Osteocyte (in vitro differentiated cells): ENCODE measurements around the gene GNAL. TPM values are rescaled to one million over a fixed set of nuclear protein-coding genes. Genes with fewer than 3 reads are reported as not detected.

ENCODE experiments used
- DNase-seq: peaks from one replicate; pipeline ENCODE4 v3.0.0; 2021; ENCODE audit warnings: mixed read lengths; ENCODE audit not compliant: unreplicated experiment; ENCODE audit errors: extremely low spot score
- H3K27ac Mint-ChIP-seq: one replicate; pipeline ENCODE4 v1.8.0; 2021; ENCODE audit warnings: mild to moderate bottlenecking, mixed read lengths; ENCODE audit not compliant: unreplicated experiment
- H3K27me3 Mint-ChIP-seq: one replicate; pipeline ENCODE4 v1.8.0; 2021; ENCODE audit warnings: mixed read lengths; ENCODE audit not compliant: unreplicated experiment
- H3K36me3 Mint-ChIP-seq: one replicate; pipeline ENCODE4 v1.8.0; 2021; ENCODE audit warnings: mixed read lengths; ENCODE audit not compliant: unreplicated experiment
- H3K4me1 Mint-ChIP-seq: one replicate; pipeline ENCODE4 v1.8.0; 2021; ENCODE audit warnings: mixed read lengths; ENCODE audit not compliant: unreplicated experiment
- H3K4me3 Mint-ChIP-seq: one replicate; pipeline ENCODE4 v1.8.0; 2021; ENCODE audit warnings: mild to moderate bottlenecking, moderate library complexity, mixed read lengths; ENCODE audit not compliant: unreplicated experiment
- H3K9me3 Mint-ChIP-seq: one replicate; pipeline ENCODE4 v1.8.0; 2021; ENCODE audit warnings: mixed read lengths; ENCODE audit not compliant: unreplicated experiment
- total RNA-seq: library from RNA; stranded (reverse); gene quantifications from 2 replicates; pipeline ENCODE4 v1.2.1, GENCODE V29; 2021
- TF ChIP-seq, protein P1 (sequence below): fragments of 200-600 bp; sonication (generic); IDR thresholded peaks from 2 replicates; pipeline ENCODE4 v1.5.0; 2021; ENCODE audit warnings: antibody characterized with exemption, mild to moderate bottlenecking, moderate library complexity

GNAL gene
- total RNA-seq, 1 donor from 2014 or later = 1.2 TPM

DNA sequence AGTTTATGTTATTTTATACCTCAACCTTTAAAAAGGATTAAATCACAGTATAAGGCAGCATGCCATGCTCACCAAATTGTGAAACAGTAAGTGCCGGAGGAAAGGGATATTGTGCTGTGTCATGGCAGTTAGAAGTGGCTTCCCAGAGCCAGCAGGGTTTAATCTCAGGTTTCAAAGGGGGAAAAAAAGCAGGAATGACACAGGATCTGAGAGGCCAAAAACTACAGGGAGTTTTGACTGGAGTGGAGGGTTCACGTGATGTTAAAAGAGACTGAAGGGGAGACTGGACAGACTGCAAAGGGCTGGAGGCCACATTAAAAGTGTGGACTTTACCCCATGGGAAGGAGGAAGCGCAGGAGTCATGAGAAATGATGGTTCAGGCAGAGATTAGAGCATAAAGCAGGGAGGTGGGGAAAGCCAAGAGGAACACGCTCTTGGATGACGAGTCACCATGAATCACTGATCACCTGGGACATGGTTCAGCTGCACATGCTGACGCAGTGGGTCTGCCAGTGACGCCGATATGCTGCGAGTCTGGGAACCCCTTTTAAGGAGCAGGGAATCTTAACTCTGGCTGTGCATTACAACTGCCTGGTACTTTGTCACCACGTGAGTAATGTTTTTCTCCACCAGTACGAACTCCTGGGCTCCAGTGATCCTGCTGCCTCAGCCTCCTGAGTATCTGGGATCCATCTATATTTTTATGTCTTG lies 168.3 kb downstream of the GNAL start:
- DNase-seq = peak; percentile 89
- TF ChIP-seq, protein P1, sequence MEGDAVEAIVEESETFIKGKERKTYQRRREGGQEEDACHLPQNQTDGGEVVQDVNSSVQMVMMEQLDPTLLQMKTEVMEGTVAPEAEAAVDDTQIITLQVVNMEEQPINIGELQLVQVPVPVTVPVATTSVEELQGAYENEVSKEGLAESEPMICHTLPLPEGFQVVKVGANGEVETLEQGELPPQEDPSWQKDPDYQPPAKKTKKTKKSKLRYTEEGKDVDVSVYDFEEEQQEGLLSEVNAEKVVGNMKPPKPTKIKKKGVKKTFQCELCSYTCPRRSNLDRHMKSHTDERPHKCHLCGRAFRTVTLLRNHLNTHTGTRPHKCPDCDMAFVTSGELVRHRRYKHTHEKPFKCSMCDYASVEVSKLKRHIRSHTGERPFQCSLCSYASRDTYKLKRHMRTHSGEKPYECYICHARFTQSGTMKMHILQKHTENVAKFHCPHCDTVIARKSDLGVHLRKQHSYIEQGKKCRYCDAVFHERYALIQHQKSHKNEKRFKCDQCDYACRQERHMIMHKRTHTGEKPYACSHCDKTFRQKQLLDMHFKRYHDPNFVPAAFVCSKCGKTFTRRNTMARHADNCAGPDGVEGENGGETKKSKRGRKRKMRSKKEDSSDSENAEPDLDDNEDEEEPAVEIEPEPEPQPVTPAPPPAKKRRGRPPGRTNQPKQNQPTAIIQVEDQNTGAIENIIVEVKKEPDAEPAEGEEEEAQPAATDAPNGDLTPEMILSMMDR = no peak
- peak overlapping the region; percentile 63 for H3K4me3 Mint-ChIP-seq
- no peaks in the 10 kb centered on the region for H3K9me3 Mint-ChIP-seq
- H3K36me3 Mint-ChIP-seq = no peaks in the 10 kb centered on the region
- peaks cover 66% of the 10 kb centered on the region for H3K4me1 Mint-ChIP-seq
- no peaks in the 10 kb centered on the region for H3K27me3 Mint-ChIP-seq
- peak overlapping the region; percentile 99 for H3K27ac Mint-ChIP-seq

DNA sequence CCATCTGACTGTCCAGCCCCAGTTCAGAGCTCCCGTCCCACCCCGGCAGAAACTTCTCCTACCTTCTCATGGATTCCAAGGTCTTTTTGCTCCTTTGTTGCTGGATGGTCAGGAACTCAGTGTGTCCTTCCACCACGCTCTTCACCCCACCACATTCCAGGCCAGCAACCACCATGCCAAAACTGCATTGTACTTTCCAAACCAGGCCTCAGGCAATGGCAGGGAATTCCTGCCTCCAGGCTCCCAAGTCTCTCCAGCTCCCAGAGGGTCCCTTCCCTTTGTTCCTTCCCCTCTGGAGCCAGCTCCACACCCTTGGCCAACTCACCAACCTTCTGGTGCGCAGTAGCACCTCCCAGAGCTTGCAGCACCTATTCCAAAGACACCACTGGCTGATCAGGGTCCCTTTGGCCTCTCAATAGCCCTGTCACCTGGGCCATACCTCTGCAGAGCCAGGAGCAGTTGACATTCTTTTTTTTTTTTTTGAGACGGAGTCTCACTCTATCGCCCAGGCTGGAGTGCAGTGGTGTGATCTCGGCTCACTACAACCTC lies 170.3 kb downstream of the GNAL start:
- TF ChIP-seq, protein P1 = no peak
- no peak overlapping the region for H3K4me3 Mint-ChIP-seq
- peaks cover 54% of the 10 kb centered on the region for H3K4me1 Mint-ChIP-seq
- no peaks in the 10 kb centered on the region for H3K36me3 Mint-ChIP-seq
- no peak for DNase-seq
- H3K27ac Mint-ChIP-seq = peak overlapping the region; percentile 99
- no peaks in the 10 kb centered on the region for H3K9me3 Mint-ChIP-seq
- no peaks in the 10 kb centered on the region for H3K27me3 Mint-ChIP-seq

DNA sequence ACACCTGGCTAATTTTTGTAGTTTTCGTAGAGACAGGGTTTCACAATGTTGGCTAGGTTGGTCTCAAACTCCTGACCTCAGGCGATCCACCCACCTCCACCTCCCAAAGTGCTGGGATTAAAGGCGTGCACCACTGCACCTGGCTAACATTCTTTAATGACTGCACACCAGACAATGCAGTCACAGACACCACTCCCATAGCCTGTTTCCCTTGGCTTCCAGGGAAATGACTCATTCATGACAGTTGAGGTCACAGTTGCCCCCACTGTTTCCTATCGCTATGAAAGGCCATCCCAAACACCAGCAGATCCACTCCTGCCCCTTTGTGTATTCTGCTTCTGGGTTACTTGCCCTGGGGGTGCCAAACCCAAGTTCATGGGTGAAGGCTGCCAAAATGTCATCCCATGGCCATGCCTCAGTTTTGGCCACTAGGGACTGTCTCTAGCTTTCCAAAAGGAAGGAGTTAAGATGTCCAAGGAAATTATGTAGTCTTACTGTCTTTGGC lies 170.9 kb downstream of the GNAL start:
- Mint-ChIP-seq H3K4me3 (no peak overlapping the region), H3K9me3 (no peaks in the 10 kb centered on the region), H3K27me3 (peaks cover 3% of the 10 kb centered on the region), H3K36me3 (no peaks in the 10 kb centered on the region), H3K4me1 (peaks cover 54% of the 10 kb centered on the region), H3K27ac (peak overlapping the region; percentile 21)
- DNase-seq = no peak
- TF ChIP-seq, protein P1 = peak; percentile 18

DNA sequence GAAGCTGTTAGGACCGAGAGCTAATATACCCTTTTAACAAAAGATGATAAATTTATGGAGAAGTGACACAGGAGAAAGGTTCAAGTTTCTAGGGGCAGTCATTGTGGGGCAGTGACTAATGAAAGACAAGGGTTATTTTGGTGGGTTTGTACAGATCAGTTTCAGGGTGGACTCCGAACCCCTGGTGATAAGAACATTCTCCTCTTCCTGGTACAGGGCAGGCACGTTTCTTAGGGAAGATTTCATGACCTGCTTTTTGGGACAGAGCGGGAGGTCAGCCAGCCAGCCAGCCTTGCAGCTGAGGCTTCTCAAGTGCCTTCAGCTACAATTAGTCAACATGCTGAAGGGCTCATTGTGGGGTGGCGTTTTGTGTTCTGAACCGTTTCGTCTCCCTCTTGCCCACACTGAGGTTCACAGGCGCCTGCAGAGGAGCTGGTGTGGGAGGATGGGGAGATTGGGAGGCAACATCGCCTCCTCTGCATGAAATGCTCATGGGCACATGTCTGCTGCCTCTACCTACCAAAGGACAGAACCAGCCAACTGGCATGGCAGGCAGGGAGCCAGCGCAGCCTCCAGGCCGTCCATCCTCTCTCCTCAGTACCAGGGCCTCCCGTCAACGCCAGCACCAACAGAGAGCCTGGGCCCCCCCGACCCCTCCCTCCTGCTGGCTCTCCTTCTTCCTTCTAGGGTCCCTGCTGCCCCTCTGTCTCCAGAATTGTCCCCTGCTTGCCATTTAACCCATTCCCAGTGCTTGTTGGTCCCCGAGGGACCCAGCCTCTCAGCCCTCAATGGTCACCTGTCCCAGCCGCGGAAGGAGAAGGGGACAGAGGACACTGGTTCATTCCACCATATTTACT lies 171.8 kb downstream of the GNAL start:
- no peaks in the 10 kb centered on the region for H3K36me3 Mint-ChIP-seq
- H3K4me1 Mint-ChIP-seq = peaks cover 54% of the 10 kb centered on the region
- H3K27me3 Mint-ChIP-seq = peaks cover 5% of the 10 kb centered on the region
- no peak overlapping the region for H3K27ac Mint-ChIP-seq
- no peak for DNase-seq
- TF ChIP-seq, protein P1 = no peak
- no peak overlapping the region for H3K4me3 Mint-ChIP-seq
- H3K9me3 Mint-ChIP-seq = no peaks in the 10 kb centered on the region
